ENCODE data around the gene OR56B4.

- TF ChIP-seq, protein P1, sequence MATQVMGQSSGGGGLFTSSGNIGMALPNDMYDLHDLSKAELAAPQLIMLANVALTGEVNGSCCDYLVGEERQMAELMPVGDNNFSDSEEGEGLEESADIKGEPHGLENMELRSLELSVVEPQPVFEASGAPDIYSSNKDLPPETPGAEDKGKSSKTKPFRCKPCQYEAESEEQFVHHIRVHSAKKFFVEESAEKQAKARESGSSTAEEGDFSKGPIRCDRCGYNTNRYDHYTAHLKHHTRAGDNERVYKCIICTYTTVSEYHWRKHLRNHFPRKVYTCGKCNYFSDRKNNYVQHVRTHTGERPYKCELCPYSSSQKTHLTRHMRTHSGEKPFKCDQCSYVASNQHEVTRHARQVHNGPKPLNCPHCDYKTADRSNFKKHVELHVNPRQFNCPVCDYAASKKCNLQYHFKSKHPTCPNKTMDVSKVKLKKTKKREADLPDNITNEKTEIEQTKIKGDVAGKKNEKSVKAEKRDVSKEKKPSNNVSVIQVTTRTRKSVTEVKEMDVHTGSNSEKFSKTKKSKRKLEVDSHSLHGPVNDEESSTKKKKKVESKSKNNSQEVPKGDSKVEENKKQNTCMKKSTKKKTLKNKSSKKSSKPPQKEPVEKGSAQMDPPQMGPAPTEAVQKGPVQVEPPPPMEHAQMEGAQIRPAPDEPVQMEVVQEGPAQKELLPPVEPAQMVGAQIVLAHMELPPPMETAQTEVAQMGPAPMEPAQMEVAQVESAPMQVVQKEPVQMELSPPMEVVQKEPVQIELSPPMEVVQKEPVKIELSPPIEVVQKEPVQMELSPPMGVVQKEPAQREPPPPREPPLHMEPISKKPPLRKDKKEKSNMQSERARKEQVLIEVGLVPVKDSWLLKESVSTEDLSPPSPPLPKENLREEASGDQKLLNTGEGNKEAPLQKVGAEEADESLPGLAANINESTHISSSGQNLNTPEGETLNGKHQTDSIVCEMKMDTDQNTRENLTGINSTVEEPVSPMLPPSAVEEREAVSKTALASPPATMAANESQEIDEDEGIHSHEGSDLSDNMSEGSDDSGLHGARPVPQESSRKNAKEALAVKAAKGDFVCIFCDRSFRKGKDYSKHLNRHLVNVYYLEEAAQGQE (IDR thresholded peaks at IDR 0.05; ENCODE audit: borderline replicate concordance) = no peak
- TF ChIP-seq, protein P2, sequence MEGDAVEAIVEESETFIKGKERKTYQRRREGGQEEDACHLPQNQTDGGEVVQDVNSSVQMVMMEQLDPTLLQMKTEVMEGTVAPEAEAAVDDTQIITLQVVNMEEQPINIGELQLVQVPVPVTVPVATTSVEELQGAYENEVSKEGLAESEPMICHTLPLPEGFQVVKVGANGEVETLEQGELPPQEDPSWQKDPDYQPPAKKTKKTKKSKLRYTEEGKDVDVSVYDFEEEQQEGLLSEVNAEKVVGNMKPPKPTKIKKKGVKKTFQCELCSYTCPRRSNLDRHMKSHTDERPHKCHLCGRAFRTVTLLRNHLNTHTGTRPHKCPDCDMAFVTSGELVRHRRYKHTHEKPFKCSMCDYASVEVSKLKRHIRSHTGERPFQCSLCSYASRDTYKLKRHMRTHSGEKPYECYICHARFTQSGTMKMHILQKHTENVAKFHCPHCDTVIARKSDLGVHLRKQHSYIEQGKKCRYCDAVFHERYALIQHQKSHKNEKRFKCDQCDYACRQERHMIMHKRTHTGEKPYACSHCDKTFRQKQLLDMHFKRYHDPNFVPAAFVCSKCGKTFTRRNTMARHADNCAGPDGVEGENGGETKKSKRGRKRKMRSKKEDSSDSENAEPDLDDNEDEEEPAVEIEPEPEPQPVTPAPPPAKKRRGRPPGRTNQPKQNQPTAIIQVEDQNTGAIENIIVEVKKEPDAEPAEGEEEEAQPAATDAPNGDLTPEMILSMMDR (IDR thresholded peaks at IDR 0.05; ENCODE audit: poor library complexity, severe bottlenecking) = no peak
- TF ChIP-seq TAF1 (IDR thresholded peaks at IDR 0.05; ENCODE audit: low read depth) (no peak), EZH2 (IDR thresholded peaks at IDR 0.05; ENCODE audit: borderline replicate concordance, insufficient read depth, low read length, poor library complexity, severe bottlenecking) (no peak), RAD21 (conservative IDR thresholded peaks at IDR 0.05) (no peak)
Measured at GRCh38 chr11:6067502-6067901, 40.0 kb upstream of the OR56B4 start.

Data from neural cell (in vitro differentiated cells).